ENCODE results near the gene ZCWPW1.
"Not testable (repeated sequence)": the region's sequence is repeated elsewhere in the genome, so short reads cannot be mapped to it uniquely, and the experiment has no call there.

DNA sequence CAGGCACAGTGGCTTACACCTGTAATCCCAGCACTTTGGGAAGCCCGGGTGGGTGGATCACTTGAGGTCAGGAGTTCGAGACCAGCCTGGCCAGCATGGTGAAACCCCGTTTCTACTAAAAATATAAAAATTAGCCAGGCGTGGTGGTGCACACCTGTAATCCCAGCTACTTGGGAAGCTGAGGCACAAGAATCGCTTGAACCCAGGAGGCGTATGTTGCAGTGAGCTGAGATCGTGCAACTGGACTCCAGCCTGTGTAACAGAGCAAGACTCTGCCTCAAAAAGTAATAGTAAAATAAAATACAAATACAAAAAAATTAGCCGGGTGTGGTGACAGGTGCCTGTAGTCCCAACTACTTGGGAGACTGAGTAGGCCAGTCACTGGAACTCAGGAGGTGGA is 10.2 kb upstream of the ZCWPW1 start:
- not testable (repeated sequence) for TF ChIP-seq CTCF (conservative IDR thresholded peaks at IDR 0.05); EZH2 (IDR thresholded peaks at IDR 0.05; ENCODE audit: low read depth)
